ENCODE data around the gene SLC13A4.
"Not testable (repeated sequence)": the region's sequence is repeated elsewhere in the genome, so short reads cannot be mapped to it uniquely, and the experiment has no call there.

The SLC13A4 gene

GRCh38 chr7:135728136-135728669 lies at the start of gene SLC13A4:
SLC13A4 (minus strand) TSS chr7:135728186; CDS start chr7:135727496, 690 bp downstream.
- no peak within 1 kb of the TSS for H3K4me3 ChIP-seq (replicated peaks; ENCODE audit: low read depth, low read length)
- no peak for TF ChIP-seq CTCF (IDR thresholded peaks at IDR 0.05; ENCODE audit: low read length, missing control alignments)
- no peak for DNase-seq (ENCODE audit: low read depth)

GRCh38 chr7:135775915-135776314 lies 47.9 kb upstream of the SLC13A4 start:
- not testable (repeated sequence) for H3K4me3 ChIP-seq (replicated peaks; ENCODE audit: low read depth, low read length)

GRCh38 chr7:135775230-135775629 lies 47.2 kb upstream of the SLC13A4 start:
- no peak for TF ChIP-seq CTCF (IDR thresholded peaks at IDR 0.05; ENCODE audit: low read length, missing control alignments)
- no peak overlapping the region for H3K4me3 ChIP-seq (replicated peaks; ENCODE audit: low read depth, low read length)
- peak; percentile 13 for DNase-seq (ENCODE audit: low read depth)

More at GRCh38 chr7:135775915-135776314, 47.9 kb upstream of the SLC13A4 start:
- DNase-seq (ENCODE audit: low read depth): not testable (repeated sequence)

- no peak overlapping the region for H3K4me3 ChIP-seq (replicated peaks; ENCODE audit: low read depth, low read length)
- peak; percentile 60 for DNase-seq (ENCODE audit: low read depth)
- TF ChIP-seq CTCF (IDR thresholded peaks at IDR 0.05; ENCODE audit: low read length, missing control alignments): no peak
Observed at GRCh38 chr7:135774284-135774683, 46.3 kb upstream of the SLC13A4 start.

GRCh38 chr7:135773464-135773863 lies 45.5 kb upstream of the SLC13A4 start:
- no peak overlapping the region for H3K4me3 ChIP-seq (replicated peaks; ENCODE audit: low read depth, low read length)
- no peak for DNase-seq (ENCODE audit: low read depth)
- no peak for TF ChIP-seq CTCF (IDR thresholded peaks at IDR 0.05; ENCODE audit: low read length, missing control alignments)

GRCh38 chr7:135772639-135773222 lies 44.7 kb upstream of the SLC13A4 start:
- no peak overlapping the region for H3K4me3 ChIP-seq (replicated peaks; ENCODE audit: low read depth, low read length)
- DNase-seq (ENCODE audit: low read depth): peak; percentile 8
- no peak for TF ChIP-seq CTCF (IDR thresholded peaks at IDR 0.05; ENCODE audit: low read length, missing control alignments)

GRCh38 chr7:135771961-135772638 lies 44.1 kb upstream of the SLC13A4 start:
- TF ChIP-seq CTCF (IDR thresholded peaks at IDR 0.05; ENCODE audit: low read length, missing control alignments): no peak
- H3K4me3 ChIP-seq (replicated peaks; ENCODE audit: low read depth, low read length): no peak overlapping the region
- peak; percentile 71 for DNase-seq (ENCODE audit: low read depth)
